Measurements from ENCODE around the gene EPX.

- TF ChIP-seq CTCF (conservative IDR thresholded peaks at IDR 0.05 in 1 of 2, IDR thresholded peaks at IDR 0.05 in 1 of 2; ENCODE audit: low read depth in 1 of 2, low read length in 2 of 2) (no peak), EZH2 (IDR thresholded peaks at IDR 0.05; ENCODE audit: low read length, missing control alignments) (peak; percentile 74)
Observed at GRCh38 chr17:58156839-58157803, 35.4 kb upstream of the EPX start.
